ENCODE data around the gene PTGS2. TPM values are rescaled to one million over a fixed set of nuclear protein-coding genes. Genes with fewer than 3 reads are reported as not detected.

PTGS2 gene
- total and polyA plus RNA-seq, 10 of the 15 experiments (the other 5 are each of a cell fraction or from before 2014, with no cell fraction given): 0.04 to 0.12 (median 0.08) TPM; not detected in 4

DNA sequence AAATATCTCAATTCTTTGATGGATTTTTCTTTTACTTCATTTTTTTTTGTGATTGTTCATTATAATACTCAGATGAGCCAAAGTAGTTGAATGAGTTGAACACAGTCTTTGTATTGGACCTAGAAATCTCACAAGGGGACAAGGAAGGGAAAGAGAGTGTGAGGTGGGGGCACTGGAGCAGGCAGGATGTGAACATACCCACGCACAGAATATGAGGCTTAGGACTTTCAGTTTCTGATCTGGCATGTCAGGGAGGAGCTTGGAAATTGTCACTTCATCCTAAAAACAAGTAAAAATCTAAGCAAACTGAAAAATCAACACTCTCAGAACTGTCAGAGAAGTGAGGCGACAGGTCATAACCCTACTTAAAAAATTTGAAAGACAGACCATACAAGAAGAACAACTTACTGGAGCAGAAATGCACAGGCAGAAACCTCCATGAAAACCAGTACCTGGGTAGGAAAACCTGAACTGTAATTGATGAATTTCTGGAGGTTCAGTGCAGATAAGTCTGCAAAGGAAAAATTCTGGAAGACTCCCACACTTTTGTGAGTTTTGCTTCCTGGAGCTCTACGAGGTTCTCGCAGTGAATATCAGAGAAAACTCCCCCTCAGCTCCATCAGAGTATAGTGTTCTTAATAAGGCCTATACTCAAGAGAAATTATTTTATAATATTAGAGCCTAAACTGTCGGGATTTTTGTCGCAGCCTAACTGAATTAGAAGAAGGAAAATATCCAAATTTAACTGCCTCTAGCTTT lies 3.6 kb upstream of the PTGS2 start:
- H2AFZ ChIP-seq (ENCODE audit: control insufficient read depth, low read depth, low read length): no peak overlapping the region
- no peak overlapping the region for H3K9ac ChIP-seq (ENCODE audit: control insufficient read depth, insufficient read depth, low read length)
- intact Hi-C loops (cut with micrococcal nuclease; ENCODE audit: unreplicated experiment) (no loop called here), in situ Hi-C loops (cut with MboI) (no loop called here)
- ChIA-PET POLR2A (no interaction called here), CTCF (interaction anchor here (0.9 to 1.5 kb wide), 4 partner anchors 16 to 280 kb away, joined by 3 to 5 read pairs (median 4); no protein-coding TSS in a partner anchor), SMC1A (ENCODE audit: uncharacterized antibody, unreplicated experiment) (interaction anchor here (0.8 to 1.3 kb wide), 2 partner anchors 55 to 189 kb away, joined by 3 read pairs; no protein-coding TSS in a partner anchor), RAD21 (ENCODE audit: unreplicated experiment) (no interaction called here)
- H3K36me3 ChIP-seq (ENCODE audit: control insufficient read depth in 2 of 2, insufficient read depth in 2 of 2, low read length in 1 of 2): no peaks in the 10 kb centered on the region
- BruUV-seq (replicated peaks): no TSS peak
- H4K20me1 ChIP-seq (ENCODE audit: control insufficient read depth, insufficient read depth): no peaks in the 10 kb centered on the region
- no peak overlapping the region for H3K27ac ChIP-seq (ENCODE audit: control insufficient read depth, insufficient read depth)
- H3K27me3 ChIP-seq (replicated peaks in 1 of 2; ENCODE audit: control insufficient read depth in 2 of 2, insufficient read depth in 2 of 2, low read length in 1 of 2): peaks cover 4 to 15% of the 10 kb centered on the region in 2 experiments; a peak in 3 of 4 replicates
- 56% methylated on average over 6 of the region's 6 CpGs for WGBS (ENCODE audit: insufficient coverage, insufficient replicate concordance, low lambda C conversion rate, missing lambda C conversion rate)
- DNase-seq (ENCODE audit: low read depth, low spot score): no peak
- no peak for ATAC-seq
- no peak for FAIRE-seq
- no peak overlapping the region for H3K4me3 ChIP-seq
- H3K79me2 ChIP-seq (ENCODE audit: control insufficient read depth, insufficient read depth, low read length): no peaks in the 10 kb centered on the region
- H3K4me2 ChIP-seq (ENCODE audit: control insufficient read depth, insufficient read depth): no peak overlapping the region
- TF ChIP-seq FOXM1 (IDR thresholded peaks at IDR 0.05; ENCODE audit: low read depth, low read length): no peak
- TF ChIP-seq, protein P1, sequence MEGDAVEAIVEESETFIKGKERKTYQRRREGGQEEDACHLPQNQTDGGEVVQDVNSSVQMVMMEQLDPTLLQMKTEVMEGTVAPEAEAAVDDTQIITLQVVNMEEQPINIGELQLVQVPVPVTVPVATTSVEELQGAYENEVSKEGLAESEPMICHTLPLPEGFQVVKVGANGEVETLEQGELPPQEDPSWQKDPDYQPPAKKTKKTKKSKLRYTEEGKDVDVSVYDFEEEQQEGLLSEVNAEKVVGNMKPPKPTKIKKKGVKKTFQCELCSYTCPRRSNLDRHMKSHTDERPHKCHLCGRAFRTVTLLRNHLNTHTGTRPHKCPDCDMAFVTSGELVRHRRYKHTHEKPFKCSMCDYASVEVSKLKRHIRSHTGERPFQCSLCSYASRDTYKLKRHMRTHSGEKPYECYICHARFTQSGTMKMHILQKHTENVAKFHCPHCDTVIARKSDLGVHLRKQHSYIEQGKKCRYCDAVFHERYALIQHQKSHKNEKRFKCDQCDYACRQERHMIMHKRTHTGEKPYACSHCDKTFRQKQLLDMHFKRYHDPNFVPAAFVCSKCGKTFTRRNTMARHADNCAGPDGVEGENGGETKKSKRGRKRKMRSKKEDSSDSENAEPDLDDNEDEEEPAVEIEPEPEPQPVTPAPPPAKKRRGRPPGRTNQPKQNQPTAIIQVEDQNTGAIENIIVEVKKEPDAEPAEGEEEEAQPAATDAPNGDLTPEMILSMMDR (IDR thresholded peaks at IDR 0.05 in 2 of 3, conservative IDR thresholded peaks at IDR 0.05 in 1 of 3; ENCODE audit: control insufficient read depth in 2 of 3, extremely low read depth in 1 of 3, insufficient read depth in 1 of 3, low read depth in 3 of 3, low read length in 3 of 3): no peak
- TF ChIP-seq SRF (IDR thresholded peaks at IDR 0.05; ENCODE audit: low read depth in 2 of 2, low read length in 2 of 2): no peak
- no peak for TF ChIP-seq YBX1 (IDR thresholded peaks at IDR 0.05)
- TF ChIP-seq, protein P2, sequence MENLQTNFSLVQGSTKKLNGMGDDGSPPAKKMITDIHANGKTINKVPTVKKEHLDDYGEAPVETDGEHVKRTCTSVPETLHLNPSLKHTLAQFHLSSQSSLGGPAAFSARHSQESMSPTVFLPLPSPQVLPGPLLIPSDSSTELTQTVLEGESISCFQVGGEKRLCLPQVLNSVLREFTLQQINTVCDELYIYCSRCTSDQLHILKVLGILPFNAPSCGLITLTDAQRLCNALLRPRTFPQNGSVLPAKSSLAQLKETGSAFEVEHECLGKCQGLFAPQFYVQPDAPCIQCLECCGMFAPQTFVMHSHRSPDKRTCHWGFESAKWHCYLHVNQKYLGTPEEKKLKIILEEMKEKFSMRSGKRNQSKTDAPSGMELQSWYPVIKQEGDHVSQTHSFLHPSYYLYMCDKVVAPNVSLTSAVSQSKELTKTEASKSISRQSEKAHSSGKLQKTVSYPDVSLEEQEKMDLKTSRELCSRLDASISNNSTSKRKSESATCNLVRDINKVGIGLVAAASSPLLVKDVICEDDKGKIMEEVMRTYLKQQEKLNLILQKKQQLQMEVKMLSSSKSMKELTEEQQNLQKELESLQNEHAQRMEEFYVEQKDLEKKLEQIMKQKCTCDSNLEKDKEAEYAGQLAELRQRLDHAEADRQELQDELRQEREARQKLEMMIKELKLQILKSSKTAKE (IDR thresholded peaks at IDR 0.05; ENCODE audit: low read depth, poor library complexity, severe bottlenecking): no peak
- no peak for TF ChIP-seq SMAD5 (IDR thresholded peaks at IDR 0.05; ENCODE audit: low read depth)
- no peaks in the 10 kb centered on the region for H3K9me3 ChIP-seq (replicated peaks; ENCODE audit: control insufficient read depth, insufficient read depth, low read length)
- H3K4me1 ChIP-seq (ENCODE audit: control insufficient read depth, insufficient read depth, low read length): no peaks in the 10 kb centered on the region
